H9 (cell line): ENCODE results near the gene CTU2. TPM values are rescaled to one million over a fixed set of nuclear protein-coding genes. Genes with fewer than 3 reads are reported as not detected.

ENCODE experiments used
- DNase-seq: peaks from one replicate; pipeline ENCODE4 v3.0.0-alpha.2; 2017
- H2AFZ ChIP-seq: one replicate; pipeline ENCODE4 v1.6.1; 2013; ENCODE audit warnings: mild to moderate bottlenecking, low read length, control low read depth, moderate library complexity
- H2AK5ac ChIP-seq: 2 replicates; pipeline ENCODE4 v1.6.1; 2013; ENCODE audit warnings: low read length, control low read depth, mixed read lengths; ENCODE audit not compliant: insufficient read length
- H2BK120ac ChIP-seq: one replicate; pipeline ENCODE4 v1.6.1; 2013; ENCODE audit warnings: low read depth, mild to moderate bottlenecking, low read length, control low read depth, inconsistent platforms; ENCODE audit not compliant: poor library complexity, severe bottlenecking
- H2BK12ac ChIP-seq: 2 replicates; pipeline ENCODE4 v1.6.1; 2013; ENCODE audit warnings: low read length, control low read depth, mixed read lengths, low read depth; ENCODE audit not compliant: insufficient read length
- H2BK15ac ChIP-seq: 2 replicates; pipeline ENCODE4 v1.6.1; 2013; ENCODE audit warnings: low read depth, low read length, control low read depth
- H2BK20ac ChIP-seq: one replicate; pipeline ENCODE4 v1.6.1; 2013; ENCODE audit warnings: low read depth, mild to moderate bottlenecking, low read length, control low read depth, inconsistent platforms; ENCODE audit not compliant: poor library complexity, severe bottlenecking
- H2BK5ac ChIP-seq: 2 replicates; pipeline ENCODE4 v1.6.1; 2013; ENCODE audit warnings: low read length, control low read depth, mixed read lengths; ENCODE audit not compliant: insufficient read length
- H3K14ac ChIP-seq: 2 replicates; pipeline ENCODE4 v1.6.1; 2013; ENCODE audit warnings: low read length, control low read depth; ENCODE audit not compliant: insufficient read depth
- H3K18ac ChIP-seq: 2 replicates; pipeline ENCODE4 v1.6.1; 2013; ENCODE audit warnings: low read depth, mild to moderate bottlenecking, mixed read lengths, low read length, control low read depth; ENCODE audit not compliant: insufficient read length
- H3K23ac ChIP-seq: 2 replicates; pipeline ENCODE4 v1.6.1; 2013; ENCODE audit warnings: low read length, control low read depth, mixed read lengths, low read depth; ENCODE audit not compliant: insufficient read length
- H3K23me2 ChIP-seq: 2 replicates; pipeline ENCODE4 v1.6.1; 2013; ENCODE audit warnings: low read depth, mild to moderate bottlenecking, mixed read lengths, low read length, control low read depth; ENCODE audit not compliant: insufficient read length, poor library complexity, severe bottlenecking
- H3K27ac ChIP-seq: 2 replicates; pipeline ENCODE4 v1.5.1; 2013; ENCODE audit warnings: low read length, control low read depth, mixed read lengths, low read depth; ENCODE audit not compliant: insufficient read length
- H3K27me3 ChIP-seq: 2 replicates; pipeline ENCODE4 v1.6.1; 2013; ENCODE audit warnings: low read length, control low read depth, inconsistent platforms; ENCODE audit not compliant: insufficient read depth
- H3K4ac ChIP-seq: 2 replicates; pipeline ENCODE4 v1.6.1; 2013; ENCODE audit warnings: low read depth, mild to moderate bottlenecking, control low read depth, inconsistent platforms, low read length, moderate library complexity
- H3K4me1 ChIP-seq: 2 replicates; pipeline ENCODE4 v1.6.1; 2013; ENCODE audit warnings: low read length, control low read depth, inconsistent platforms; ENCODE audit not compliant: insufficient read depth
- H3K4me2 ChIP-seq: 2 replicates; pipeline ENCODE4 v1.6.1; 2013; ENCODE audit warnings: low read length, control low read depth, mixed read lengths; ENCODE audit not compliant: insufficient read length, insufficient read depth
- H3K56ac ChIP-seq: 2 replicates; pipeline ENCODE4 v1.6.1; 2013; ENCODE audit warnings: low read depth, mild to moderate bottlenecking, mixed read lengths, low read length, control low read depth; ENCODE audit not compliant: insufficient read length
- H3K79me1 ChIP-seq: 2 replicates; pipeline ENCODE4 v1.6.1; 2013; ENCODE audit warnings: low read depth, mild to moderate bottlenecking, moderate library complexity, low read length, control low read depth, inconsistent platforms; ENCODE audit not compliant: insufficient read depth, poor library complexity, severe bottlenecking
- H3K79me2 ChIP-seq: 2 replicates; pipeline ENCODE4 v1.6.1; 2013; ENCODE audit warnings: low read length, control low read depth, inconsistent platforms; ENCODE audit not compliant: insufficient read depth
- H3K9ac ChIP-seq: 2 replicates; pipeline ENCODE4 v1.6.1; 2013; ENCODE audit warnings: low read length, control low read depth, mixed read lengths; ENCODE audit not compliant: insufficient read length; ENCODE audit errors: extremely low read depth
- H3K9me3 ChIP-seq: one replicate; pipeline ENCODE4 v1.6.1; 2013; ENCODE audit warnings: low read depth, low read length, inconsistent platforms; ENCODE audit not compliant: control insufficient read depth
- H3T11ph ChIP-seq: one replicate; pipeline ENCODE4 v1.6.1; 2013; ENCODE audit warnings: mild to moderate bottlenecking, low read length, control low read depth, inconsistent platforms
- H4K20me1 ChIP-seq: one replicate; pipeline ENCODE4 v1.6.1; 2013; ENCODE audit not compliant: control insufficient read depth, insufficient read length, insufficient read depth
- H4K5ac ChIP-seq: 2 replicates; pipeline ENCODE4 v1.6.1; 2013; ENCODE audit warnings: low read depth, mild to moderate bottlenecking, mixed read lengths, low read length, control low read depth; ENCODE audit not compliant: insufficient read length
- H4K8ac ChIP-seq: replicated peaks from 2 replicates; pipeline ENCODE4 v1.6.1; 2013; ENCODE audit warnings: low read length, control low read depth, mixed read lengths, low read depth; ENCODE audit not compliant: insufficient read length
- H4K91ac ChIP-seq: 2 replicates; pipeline ENCODE4 v1.6.1; 2013; ENCODE audit warnings: low read depth, mild to moderate bottlenecking, moderate library complexity, mixed read lengths, low read length, control low read depth; ENCODE audit not compliant: insufficient read length
- H3K27ac Mint-ChIP-seq, 3 experiments: 2 replicates in 2 of 3; 3 replicates in 1 of 3; pipeline ENCODE4 v1.8.0; 2020 to 2021; ENCODE audit warnings: mixed read lengths in 3 of 3, mild to moderate bottlenecking in 1 of 3, moderate library complexity in 1 of 3
- H3K27me3 Mint-ChIP-seq: 2 replicates; pipeline ENCODE4 v1.8.0; 2021; ENCODE audit warnings: low read depth, mild to moderate bottlenecking, moderate library complexity, mixed read lengths
- H3K36me3 Mint-ChIP-seq, 3 experiments: 2 replicates in 2 of 3; 3 replicates in 1 of 3; pipeline ENCODE4 v1.8.0; 2020 to 2021; ENCODE audit warnings: low read depth in 3 of 3, mixed read lengths in 3 of 3; ENCODE audit not compliant: insufficient read depth in 1 of 3
- H3K4me1 Mint-ChIP-seq, 2 experiments: 2 replicates each; pipeline ENCODE4 v1.8.0; 2020; ENCODE audit warnings: mixed read lengths in 2 of 2
- H3K4me3 Mint-ChIP-seq, 2 experiments: 2 replicates in 1 of 2; 3 replicates in 1 of 2; pipeline ENCODE4 v1.8.0; 2020 to 2021; ENCODE audit warnings: mild to moderate bottlenecking in 2 of 2, mixed read lengths in 2 of 2, moderate library complexity in 1 of 2
- H3K9me3 Mint-ChIP-seq, 2 experiments: 2 replicates in 1 of 2; 3 replicates in 1 of 2; pipeline ENCODE4 v1.8.0; 2020; ENCODE audit warnings: mild to moderate bottlenecking in 2 of 2, mixed read lengths in 2 of 2, moderate library complexity in 1 of 2
- WGBS: extraction: QIAGEN DNeasy Blood & Tissue Kit; methylation state at CpG from one replicate; pipeline ENCODE4 v1.1.7; 2013; ENCODE audit warnings: missing lambda C conversion rate, low lambda C conversion rate, mixed read lengths; ENCODE audit not compliant: insufficient read length; ENCODE audit errors: extremely low coverage; 5-methylcytosine and 5-hydroxymethylcytosine counted together
- microRNA-seq: library from miRNA; unstranded; fragments of <30 nt; microRNA quantifications from one replicate; pipeline ENCODE4, GENCODE V29; 2020; ENCODE audit warnings: borderline microRNAs expressed
- total RNA-seq: library from RNA; stranded (reverse); gene quantifications from 2 replicates; pipeline ENCODE4 v1.2.1, GENCODE V29; 2021
- TF ChIP-seq, protein P1 (sequence below): fragments of 200-600 bp; sonication (generic); conservative IDR thresholded peaks from 3 replicates; pipeline ENCODE4 v1.8.0; 2021; ENCODE audit warnings: antibody characterized with exemption, mild to moderate bottlenecking

The CTU2 gene
- total RNA-seq, 1 experiment from 2014 or later: 32.8 TPM

DNA sequence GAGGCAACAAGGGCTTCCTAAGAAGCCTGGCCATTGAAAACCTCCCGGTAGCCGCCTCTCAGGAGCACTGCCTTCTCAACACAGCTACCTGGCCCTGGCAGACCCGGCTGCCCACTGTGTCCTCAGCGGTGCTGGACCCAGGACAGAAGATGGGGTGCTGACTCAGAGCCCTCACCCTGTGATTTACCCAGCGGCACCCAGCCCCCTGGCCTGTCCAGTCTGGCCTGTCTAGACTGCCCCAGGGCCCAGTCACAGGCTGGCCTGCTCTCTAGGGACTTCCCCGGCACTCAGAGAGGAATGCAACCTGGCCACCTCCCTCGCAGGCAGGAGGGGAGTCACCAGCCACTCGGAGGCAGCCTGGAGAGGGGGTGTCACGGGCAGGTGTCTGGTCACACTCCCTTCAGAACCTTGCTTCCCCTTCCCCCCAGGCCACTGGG lies 58.6 kb downstream of the CTU2 start:
- Mint-ChIP-seq H3K4me1 (peaks cover 25 to 54% of the 10 kb centered on the region in 2 experiments), H3K9me3 (no peaks in the 10 kb centered on the region), H3K27me3 (no peaks in the 10 kb centered on the region), H3K4me3 (no peak overlapping the region), H3K27ac (no peak overlapping the region), H3K36me3 (no peaks in the 10 kb centered on the region)
- H3K56ac ChIP-seq: no peak overlapping the region
- H2BK5ac ChIP-seq: no peak overlapping the region
- H2BK120ac ChIP-seq: no peak overlapping the region
- H3K23me2 ChIP-seq: no peaks in the 10 kb centered on the region
- H3K79me2 ChIP-seq: no peaks in the 10 kb centered on the region; the same call in 1 of the 2 replicates
- H3K4me2 ChIP-seq: no peak overlapping the region
- no peak for DNase-seq
- H3K23ac ChIP-seq: no peak overlapping the region
- H4K20me1 ChIP-seq: no peaks in the 10 kb centered on the region
- no peak overlapping the region for H3K14ac ChIP-seq
- H4K5ac ChIP-seq: no peak overlapping the region
- no peak overlapping the region for H3K4ac ChIP-seq
- no peak overlapping the region for H2BK20ac ChIP-seq
- no peak overlapping the region for H2AFZ ChIP-seq
- no peak overlapping the region for H4K91ac ChIP-seq
- no peaks in the 10 kb centered on the region for H3K27me3 ChIP-seq
- no peak overlapping the region for H3K18ac ChIP-seq
- H3K79me1 ChIP-seq: peaks cover 3% of the 10 kb centered on the region
- no peak overlapping the region for H2AK5ac ChIP-seq
- WGBS: no CpG with 5 or more reads among the region's 9 CpGs
- no peaks in the 10 kb centered on the region for H3K9me3 ChIP-seq
- no peak overlapping the region for H3K27ac ChIP-seq
- H3K4me1 ChIP-seq: peaks cover 8% of the 10 kb centered on the region; the same call in 1 of the 2 replicates
- no peak overlapping the region for H3T11ph ChIP-seq
- H2BK12ac ChIP-seq: no peak overlapping the region
- TF ChIP-seq, protein P1, sequence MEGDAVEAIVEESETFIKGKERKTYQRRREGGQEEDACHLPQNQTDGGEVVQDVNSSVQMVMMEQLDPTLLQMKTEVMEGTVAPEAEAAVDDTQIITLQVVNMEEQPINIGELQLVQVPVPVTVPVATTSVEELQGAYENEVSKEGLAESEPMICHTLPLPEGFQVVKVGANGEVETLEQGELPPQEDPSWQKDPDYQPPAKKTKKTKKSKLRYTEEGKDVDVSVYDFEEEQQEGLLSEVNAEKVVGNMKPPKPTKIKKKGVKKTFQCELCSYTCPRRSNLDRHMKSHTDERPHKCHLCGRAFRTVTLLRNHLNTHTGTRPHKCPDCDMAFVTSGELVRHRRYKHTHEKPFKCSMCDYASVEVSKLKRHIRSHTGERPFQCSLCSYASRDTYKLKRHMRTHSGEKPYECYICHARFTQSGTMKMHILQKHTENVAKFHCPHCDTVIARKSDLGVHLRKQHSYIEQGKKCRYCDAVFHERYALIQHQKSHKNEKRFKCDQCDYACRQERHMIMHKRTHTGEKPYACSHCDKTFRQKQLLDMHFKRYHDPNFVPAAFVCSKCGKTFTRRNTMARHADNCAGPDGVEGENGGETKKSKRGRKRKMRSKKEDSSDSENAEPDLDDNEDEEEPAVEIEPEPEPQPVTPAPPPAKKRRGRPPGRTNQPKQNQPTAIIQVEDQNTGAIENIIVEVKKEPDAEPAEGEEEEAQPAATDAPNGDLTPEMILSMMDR: no peak
- H2BK15ac ChIP-seq: no peak overlapping the region
- H3K9ac ChIP-seq: no peak overlapping the region
- no peak overlapping the region for H4K8ac ChIP-seq

Small RNA genes within 50 kb of the gene (microRNA-seq; reads per million reads assigned to microRNA genes)
- gene MIR4722: not detected

Other genes with a start within 250 kb of the CTU2 start
- gene ZC3H18, start 136.1 kb upstream of the CTU2 start, total RNA-seq: 69.7 and 78.2 TPM in 2 replicates
- gene IL17C, start 67.9 kb upstream of the CTU2 start, total RNA-seq: 0.29 and 0.31 TPM in 2 replicates
- gene CYBA, start 55.5 kb upstream of the CTU2 start, total RNA-seq: 153 and 160 TPM in 2 replicates
- 53.2 and 57.1 TPM in 2 replicates for gene MVD, start 43.4 kb upstream of the CTU2 start, total RNA-seq
- 3.2 and 3.7 TPM in 2 replicates for gene SNAI3, start 20.0 kb upstream of the CTU2 start, total RNA-seq
- gene RNF166, start 95 bp upstream of the CTU2 start, total RNA-seq: 22.3 and 26.5 TPM in 2 replicates
- 67.8 and 71.1 TPM in 2 replicates for gene PIEZO1, start 78.7 kb downstream of the CTU2 start, total RNA-seq
- 74.1 and 79.7 TPM in 2 replicates for gene CDT1, start 97.3 kb downstream of the CTU2 start, total RNA-seq
- gene APRT, start 105.4 kb downstream of the CTU2 start, total RNA-seq: 246 and 254 TPM in 2 replicates
- gene GALNS, start 150.4 kb downstream of the CTU2 start, total RNA-seq: 20.0 and 20.3 TPM in 2 replicates
- 90.3 and 102 TPM in 2 replicates for gene TRAPPC2L, start 150.6 kb downstream of the CTU2 start, total RNA-seq
- gene PABPN1L, start 160.2 kb downstream of the CTU2 start, total RNA-seq: not detected in 2 replicates